ENCODE measurements around the gene SMAD5.

SMAD5 gene

DNA sequence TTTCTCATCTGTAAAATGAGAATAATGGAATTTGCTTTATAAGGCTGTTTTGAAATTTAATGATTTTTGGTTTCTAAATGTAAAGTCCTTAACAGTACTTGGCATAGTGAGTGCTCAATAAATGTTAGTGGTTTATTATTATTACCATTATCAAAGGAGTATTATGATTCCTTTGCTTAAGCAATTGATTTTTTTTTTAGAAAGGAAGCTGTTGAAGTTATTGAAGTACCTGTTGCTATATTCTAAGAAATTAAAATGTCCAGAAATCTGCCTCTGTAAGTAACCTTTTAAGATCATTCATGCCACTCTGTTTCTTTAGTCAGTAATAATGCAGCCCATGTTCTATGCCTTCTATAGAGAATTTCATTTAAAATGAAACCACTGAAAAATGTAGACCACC lies 15.0 kb downstream of the SMAD5 start:
- Histone ChIP-seq H3K27me3 (ENCODE audit: insufficient read depth, low read length) (no peaks in the 10 kb centered on the region), H3K4me3 (ENCODE audit: low read length) (no peak overlapping the region), H3K4me1 (ENCODE audit: insufficient read depth, low read length) (peaks cover 19% of the 10 kb centered on the region), H2AFZ (ENCODE audit: low read depth, low read length) (no peak overlapping the region), H3K9me3 (ENCODE audit: low read length) (no peaks in the 10 kb centered on the region), H3K36me3 (ENCODE audit: insufficient read depth, low read length) (peaks cover 8% of the 10 kb centered on the region)

DNA sequence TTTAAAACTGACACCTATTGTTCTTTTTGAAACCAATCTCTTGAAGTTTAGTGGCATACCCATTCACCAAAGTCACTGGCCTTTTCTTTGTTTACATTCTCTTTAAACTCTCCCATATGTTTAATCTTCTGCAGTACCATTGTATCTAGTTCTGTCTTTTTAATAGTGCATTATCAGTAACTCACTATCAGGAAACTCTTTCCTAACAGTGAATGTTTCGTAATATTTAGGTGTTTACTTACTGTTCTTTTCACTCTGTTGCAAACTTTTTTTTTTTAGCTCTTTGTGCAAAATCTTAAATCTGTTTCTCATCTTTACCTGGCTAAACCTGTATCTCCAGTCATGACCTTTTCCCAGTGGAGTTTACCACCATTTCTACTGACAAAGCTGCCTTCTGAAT lies 17.2 kb downstream of the SMAD5 start:
- Histone ChIP-seq H3K9me3 (ENCODE audit: low read length) (no peaks in the 10 kb centered on the region), H3K4me1 (ENCODE audit: insufficient read depth, low read length) (peaks cover 3% of the 10 kb centered on the region), H3K4me3 (ENCODE audit: low read length) (no peak overlapping the region), H3K36me3 (ENCODE audit: insufficient read depth, low read length) (peaks cover 25% of the 10 kb centered on the region), H3K27me3 (ENCODE audit: insufficient read depth, low read length) (no peaks in the 10 kb centered on the region), H2AFZ (ENCODE audit: low read depth, low read length) (no peak overlapping the region)

GRCh38 chr5:136153581-136154236 lies 21.1 kb downstream of the SMAD5 start:
- Histone ChIP-seq H3K4me1 (ENCODE audit: insufficient read depth, low read length) (no peaks in the 10 kb centered on the region), H2AFZ (ENCODE audit: low read depth, low read length) (no peak overlapping the region), H3K27me3 (ENCODE audit: insufficient read depth, low read length) (no peaks in the 10 kb centered on the region), H3K36me3 (ENCODE audit: insufficient read depth, low read length) (peaks cover 57% of the 10 kb centered on the region), H3K9me3 (ENCODE audit: low read length) (peaks cover 8% of the 10 kb centered on the region), H3K4me3 (ENCODE audit: low read length) (no peak overlapping the region)

GRCh38 chr5:136155078-136155477 lies 22.4 kb downstream of the SMAD5 start:
- Histone ChIP-seq H3K4me1 (ENCODE audit: insufficient read depth, low read length) (no peaks in the 10 kb centered on the region), H3K4me3 (ENCODE audit: low read length) (no peak overlapping the region), H3K36me3 (ENCODE audit: insufficient read depth, low read length) (peaks cover 57% of the 10 kb centered on the region), H3K27me3 (ENCODE audit: insufficient read depth, low read length) (no peaks in the 10 kb centered on the region), H3K9me3 (ENCODE audit: low read length) (peaks cover 8% of the 10 kb centered on the region), H2AFZ (ENCODE audit: low read depth, low read length) (no peak overlapping the region)

- Histone ChIP-seq H3K4me1 (ENCODE audit: insufficient read depth, low read length) (no peaks in the 10 kb centered on the region), H3K27me3 (ENCODE audit: insufficient read depth, low read length) (no peaks in the 10 kb centered on the region), H3K9me3 (ENCODE audit: low read length) (peaks cover 8% of the 10 kb centered on the region), H3K4me3 (ENCODE audit: low read length) (no peak overlapping the region), H3K36me3 (ENCODE audit: insufficient read depth, low read length) (peaks cover 57% of the 10 kb centered on the region), H2AFZ (ENCODE audit: low read depth, low read length) (no peak overlapping the region)
Observed at GRCh38 chr5:136155761-136156160, 23.1 kb downstream of the SMAD5 start.

- Histone ChIP-seq H3K9me3 (ENCODE audit: low read length) (peaks cover 8% of the 10 kb centered on the region), H3K4me1 (ENCODE audit: insufficient read depth, low read length) (no peaks in the 10 kb centered on the region), H3K36me3 (ENCODE audit: insufficient read depth, low read length) (peaks cover 53% of the 10 kb centered on the region), H3K4me3 (ENCODE audit: low read length) (no peak overlapping the region), H3K27me3 (ENCODE audit: insufficient read depth, low read length) (no peaks in the 10 kb centered on the region), H2AFZ (ENCODE audit: low read depth, low read length) (no peak overlapping the region)
Observed at GRCh38 chr5:136157514-136157913, 24.9 kb downstream of the SMAD5 start.

GRCh38 chr5:136159457-136159856 lies 26.8 kb downstream of the SMAD5 start:
- H3K9me3 ChIP-seq (ENCODE audit: low read length) = peaks cover 8% of the 10 kb centered on the region
- no peaks in the 10 kb centered on the region for H3K27me3 ChIP-seq (ENCODE audit: insufficient read depth, low read length)
- no peak overlapping the region for H3K4me3 ChIP-seq (ENCODE audit: low read length)
- H2AFZ ChIP-seq (ENCODE audit: low read depth, low read length) = no peak overlapping the region
- peaks cover 58% of the 10 kb centered on the region for H3K36me3 ChIP-seq (ENCODE audit: insufficient read depth, low read length)
- no peaks in the 10 kb centered on the region for H3K4me1 ChIP-seq (ENCODE audit: insufficient read depth, low read length)

DNA sequence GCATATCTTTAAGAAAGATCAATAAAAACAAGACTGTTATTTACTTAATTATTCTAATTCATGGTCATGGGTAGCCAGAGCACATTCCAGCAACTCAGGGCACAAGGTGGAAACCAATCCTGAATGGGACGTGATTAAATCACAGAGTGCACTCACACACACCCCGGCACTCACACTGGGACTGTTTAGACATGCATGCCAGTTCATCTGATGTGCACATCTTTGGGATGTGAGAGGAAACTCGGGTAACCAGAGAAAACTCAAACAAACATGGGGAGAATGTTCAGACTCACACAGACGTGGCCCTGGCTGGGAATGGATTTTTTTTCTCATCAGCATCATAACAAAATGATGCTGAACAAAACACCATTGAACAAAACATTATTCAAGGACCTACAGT lies 29.4 kb downstream of the SMAD5 start:
- Histone ChIP-seq H3K4me3 (ENCODE audit: low read length) (no peak overlapping the region), H3K27me3 (ENCODE audit: insufficient read depth, low read length) (no peaks in the 10 kb centered on the region), H3K9me3 (ENCODE audit: low read length) (peaks cover 3% of the 10 kb centered on the region), H3K4me1 (ENCODE audit: insufficient read depth, low read length) (no peaks in the 10 kb centered on the region), H2AFZ (ENCODE audit: low read depth, low read length) (no peak overlapping the region), H3K36me3 (ENCODE audit: insufficient read depth, low read length) (peaks cover 39% of the 10 kb centered on the region)

GRCh38 chr5:136164226-136164625 lies 31.6 kb downstream of the SMAD5 start:
- Histone ChIP-seq H3K36me3 (ENCODE audit: insufficient read depth, low read length) (peaks cover 38% of the 10 kb centered on the region), H3K27me3 (ENCODE audit: insufficient read depth, low read length) (no peaks in the 10 kb centered on the region), H3K9me3 (ENCODE audit: low read length) (no peaks in the 10 kb centered on the region), H3K4me1 (ENCODE audit: insufficient read depth, low read length) (no peaks in the 10 kb centered on the region), H3K4me3 (ENCODE audit: low read length) (no peak overlapping the region), H2AFZ (ENCODE audit: low read depth, low read length) (no peak overlapping the region)

DNA sequence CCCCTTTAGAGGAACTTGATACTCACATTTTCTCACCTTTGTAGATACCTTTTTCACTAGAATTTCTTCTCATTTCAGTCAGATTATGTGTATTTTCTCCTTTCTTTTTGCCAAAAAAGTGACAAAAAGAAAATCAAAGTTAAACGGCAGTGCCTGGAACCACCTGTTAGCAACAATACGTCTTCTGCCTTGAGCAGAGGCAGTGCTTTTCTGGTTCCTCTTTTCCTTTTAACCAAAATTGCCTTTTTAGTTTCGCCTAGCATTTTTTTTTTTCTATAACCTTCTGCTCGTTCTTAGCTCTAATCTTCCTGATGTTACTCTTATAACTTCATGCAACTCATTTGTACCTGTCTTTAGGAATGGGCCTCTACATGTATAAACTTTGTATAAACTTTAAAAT lies 34.3 kb downstream of the SMAD5 start:
- Histone ChIP-seq H3K4me3 (ENCODE audit: low read length) (no peak overlapping the region), H3K4me1 (ENCODE audit: insufficient read depth, low read length) (no peaks in the 10 kb centered on the region), H2AFZ (ENCODE audit: low read depth, low read length) (no peak overlapping the region), H3K36me3 (ENCODE audit: insufficient read depth, low read length) (peaks cover 46% of the 10 kb centered on the region), H3K27me3 (ENCODE audit: insufficient read depth, low read length) (no peaks in the 10 kb centered on the region), H3K9me3 (ENCODE audit: low read length) (no peaks in the 10 kb centered on the region)

DNA sequence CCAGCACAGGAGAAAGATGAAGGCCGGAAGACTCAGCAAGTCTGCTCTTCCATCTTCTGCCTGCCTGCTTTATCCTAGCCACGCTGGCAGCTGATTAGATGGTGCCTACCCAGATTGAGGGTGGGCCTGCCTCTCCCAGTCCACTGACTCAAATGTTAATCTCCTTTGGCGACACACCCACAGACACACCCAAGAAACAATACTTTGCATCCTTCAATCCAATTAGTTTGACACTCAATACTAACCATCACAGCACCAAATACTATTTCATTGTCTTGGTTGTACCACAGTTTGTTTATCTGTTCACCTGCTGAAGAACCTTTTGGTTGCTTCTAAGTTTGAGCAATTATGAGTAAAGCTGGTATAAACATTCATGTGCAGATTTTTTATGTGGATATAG lies 36.6 kb downstream of the SMAD5 start:
- peaks cover 44% of the 10 kb centered on the region for H3K36me3 ChIP-seq (ENCODE audit: insufficient read depth, low read length)
- no peak overlapping the region for H3K4me3 ChIP-seq (ENCODE audit: low read length)
- no peaks in the 10 kb centered on the region for H3K9me3 ChIP-seq (ENCODE audit: low read length)
- no peaks in the 10 kb centered on the region for H3K4me1 ChIP-seq (ENCODE audit: insufficient read depth, low read length)
- H2AFZ ChIP-seq (ENCODE audit: low read depth, low read length) = no peak overlapping the region
- no peaks in the 10 kb centered on the region for H3K27me3 ChIP-seq (ENCODE audit: insufficient read depth, low read length)

- H3K36me3 ChIP-seq (ENCODE audit: insufficient read depth, low read length) = peaks cover 59% of the 10 kb centered on the region
Observed at GRCh38 chr5:136174021-136174659, 41.5 kb downstream of the SMAD5 start.

GRCh38 chr5:136182618-136183017 lies 50.0 kb downstream of the SMAD5 start:
- Histone ChIP-seq H2AFZ (ENCODE audit: low read depth, low read length) (no peak overlapping the region), H3K27me3 (ENCODE audit: insufficient read depth, low read length) (no peaks in the 10 kb centered on the region), H3K36me3 (ENCODE audit: insufficient read depth, low read length) (peaks cover 22% of the 10 kb centered on the region), H3K9me3 (ENCODE audit: low read length) (no peaks in the 10 kb centered on the region), H3K4me1 (ENCODE audit: insufficient read depth, low read length) (no peaks in the 10 kb centered on the region), H3K4me3 (ENCODE audit: low read length) (no peak overlapping the region)

More at GRCh38 chr5:136174021-136174659, 41.5 kb downstream of the SMAD5 start:
- no peaks in the 10 kb centered on the region for H3K27me3 ChIP-seq (ENCODE audit: insufficient read depth, low read length)
- H3K4me3 ChIP-seq (ENCODE audit: low read length) = no peak overlapping the region
- no peaks in the 10 kb centered on the region for H3K4me1 ChIP-seq (ENCODE audit: insufficient read depth, low read length)
- no peak overlapping the region for H2AFZ ChIP-seq (ENCODE audit: low read depth, low read length)
- H3K9me3 ChIP-seq (ENCODE audit: low read length) = no peaks in the 10 kb centered on the region

Measured in neuron (in vitro differentiated cells).